ENCODE data around the gene LRBA.
A peak's percentile ranks its signal among the peaks of the same experiment; 100 is the strongest.
"Not testable (repeated sequence)": the region's sequence is repeated elsewhere in the genome, so short reads cannot be mapped to it uniquely, and the experiment has no call there.

LRBA gene

GRCh38 chr4:151015459-151016347 is 619 bp upstream of the LRBA start:
- DNase-seq (ENCODE audit: low spot score): peak; percentile 88

GRCh38 chr4:151013944-151014343 is 1.1 kb downstream of the LRBA start:
- no peak for DNase-seq (ENCODE audit: low spot score)

GRCh38 chr4:151013491-151013890 is 1.6 kb downstream of the LRBA start:
- no peak for DNase-seq (ENCODE audit: low spot score)

GRCh38 chr4:151012820-151013219 is 2.3 kb downstream of the LRBA start:
- DNase-seq (ENCODE audit: low spot score): no peak

- no peak for DNase-seq (ENCODE audit: low spot score)
Observed at GRCh38 chr4:151012376-151012775, 2.7 kb downstream of the LRBA start.

GRCh38 chr4:151004222-151004621 is 10.9 kb downstream of the LRBA start:
- no peak for DNase-seq (ENCODE audit: low spot score)

- no peak for DNase-seq (ENCODE audit: low spot score)
Observed at GRCh38 chr4:151000747-151001429, 14.2 kb downstream of the LRBA start.

GRCh38 chr4:150999086-150999485 is 16.0 kb downstream of the LRBA start:
- DNase-seq (ENCODE audit: low spot score): no peak

GRCh38 chr4:150997141-150997540 is 17.9 kb downstream of the LRBA start:
- DNase-seq (ENCODE audit: low spot score): no peak

GRCh38 chr4:150994721-150995120 is 20.4 kb downstream of the LRBA start:
- DNase-seq (ENCODE audit: low spot score): no peak

GRCh38 chr4:150993577-150993976 is 21.5 kb downstream of the LRBA start:
- not testable (repeated sequence) for DNase-seq (ENCODE audit: low spot score)

GRCh38 chr4:150990993-150991392 is 24.1 kb downstream of the LRBA start:
- DNase-seq (ENCODE audit: low spot score): no peak

GRCh38 chr4:150990250-150990649 is 24.8 kb downstream of the LRBA start:
- no peak for DNase-seq (ENCODE audit: low spot score)

GRCh38 chr4:150988238-150988637 is 26.8 kb downstream of the LRBA start:
- no peak for DNase-seq (ENCODE audit: low spot score)

- DNase-seq (ENCODE audit: low spot score): no peak
Observed at GRCh38 chr4:150987204-150987603, 27.9 kb downstream of the LRBA start.

- no peak for DNase-seq (ENCODE audit: low spot score)
Observed at GRCh38 chr4:150986085-150986484, 29.0 kb downstream of the LRBA start.

- no peak for DNase-seq (ENCODE audit: low spot score)
Observed at GRCh38 chr4:150983851-150984250, 31.2 kb downstream of the LRBA start.

GRCh38 chr4:150982557-150983233 is 32.4 kb downstream of the LRBA start:
- DNase-seq (ENCODE audit: low spot score): peak; percentile 24

- no peak for DNase-seq (ENCODE audit: low spot score)
Observed at GRCh38 chr4:150978738-150979575, 36.1 kb downstream of the LRBA start.

- DNase-seq (ENCODE audit: low spot score): no peak
Observed at GRCh38 chr4:150976478-150977118, 38.5 kb downstream of the LRBA start.

GRCh38 chr4:150974750-150975149 is 40.3 kb downstream of the LRBA start:
- DNase-seq (ENCODE audit: low spot score): no peak

All from AG08395 (cell line).